ENCODE data around the gene ZIC5.

Gene ZIC5

GRCh38 chr13:99982036-99982730 is 10.6 kb upstream of the ZIC5 start:
- no peak for TF ChIP-seq CTCF (IDR thresholded peaks at IDR 0.05; ENCODE audit: insufficient read depth, low read depth, low read length, missing control alignments)
- no peak overlapping the region for H3K4me3 ChIP-seq (ENCODE audit: low read depth, low read length)
- peak; percentile 29 for DNase-seq (ENCODE audit: low read depth)

- no peak for DNase-seq (ENCODE audit: low read depth)
- TF ChIP-seq CTCF (IDR thresholded peaks at IDR 0.05; ENCODE audit: insufficient read depth, low read depth, low read length, missing control alignments), result no peak
- peak within 1 kb of the TSS; percentile 54 for H3K4me3 ChIP-seq (ENCODE audit: low read depth, low read length)
Measured at GRCh38 chr13:99981735-99982035, 10.1 kb upstream of the ZIC5 start, which contains the start of gene ZIC2. Gene ZIC2, plus strand, starts transcription at chr13:99981784. Its CDS starts 281 bp downstream, at chr13:99982065.

DNA sequence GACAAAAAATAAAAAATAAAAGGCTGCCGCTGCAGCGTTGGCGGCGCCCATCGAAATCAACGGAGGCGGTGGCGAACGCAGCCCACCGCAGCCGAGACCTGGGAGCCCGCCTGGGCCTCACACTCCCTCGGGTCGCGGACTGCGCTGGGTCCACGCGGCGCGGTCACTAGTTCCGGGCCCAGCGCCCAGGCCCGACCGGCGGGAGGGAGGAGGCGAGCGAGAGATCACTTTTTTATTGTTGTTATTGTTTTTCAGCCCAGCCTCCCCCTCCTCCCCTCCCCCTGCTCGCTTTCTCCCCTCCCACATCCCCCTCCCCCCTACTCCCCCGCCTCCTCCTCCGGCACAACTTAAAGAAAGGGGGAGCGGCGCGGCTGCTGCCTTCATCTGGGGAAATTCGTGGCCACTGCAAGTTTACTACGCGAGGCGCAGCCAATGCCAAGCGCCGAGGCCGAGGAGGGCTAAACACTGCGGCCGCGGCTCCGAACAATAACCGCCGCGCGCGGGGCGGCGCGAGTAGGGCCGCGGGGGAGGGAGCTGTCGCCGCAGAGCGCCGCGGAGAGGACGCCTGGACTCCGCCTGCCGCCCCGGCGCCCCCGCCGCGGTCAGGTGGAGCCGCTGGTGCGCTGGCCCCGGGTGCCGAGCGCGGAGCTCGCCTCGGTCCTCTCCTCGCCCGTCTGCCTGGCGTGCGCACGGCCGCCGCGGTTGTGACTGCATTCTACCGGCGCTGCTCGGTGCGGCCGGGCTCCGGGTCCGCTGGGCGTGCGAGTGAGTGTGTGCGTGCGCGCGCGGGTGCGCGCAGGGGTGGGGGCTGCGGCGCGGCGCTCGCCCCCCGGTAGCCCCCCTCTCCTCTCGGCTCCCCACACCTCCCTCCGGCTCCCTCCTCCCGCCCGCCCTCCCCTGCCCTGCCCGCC is 9.5 kb upstream of the ZIC5 start:
- no peak for TF ChIP-seq CTCF (IDR thresholded peaks at IDR 0.05; ENCODE audit: insufficient read depth, low read depth, low read length, missing control alignments)
- DNase-seq (ENCODE audit: low read depth), result peak; percentile 48
- peak overlapping the region; percentile 54 for H3K4me3 ChIP-seq (ENCODE audit: low read depth, low read length)

DNA sequence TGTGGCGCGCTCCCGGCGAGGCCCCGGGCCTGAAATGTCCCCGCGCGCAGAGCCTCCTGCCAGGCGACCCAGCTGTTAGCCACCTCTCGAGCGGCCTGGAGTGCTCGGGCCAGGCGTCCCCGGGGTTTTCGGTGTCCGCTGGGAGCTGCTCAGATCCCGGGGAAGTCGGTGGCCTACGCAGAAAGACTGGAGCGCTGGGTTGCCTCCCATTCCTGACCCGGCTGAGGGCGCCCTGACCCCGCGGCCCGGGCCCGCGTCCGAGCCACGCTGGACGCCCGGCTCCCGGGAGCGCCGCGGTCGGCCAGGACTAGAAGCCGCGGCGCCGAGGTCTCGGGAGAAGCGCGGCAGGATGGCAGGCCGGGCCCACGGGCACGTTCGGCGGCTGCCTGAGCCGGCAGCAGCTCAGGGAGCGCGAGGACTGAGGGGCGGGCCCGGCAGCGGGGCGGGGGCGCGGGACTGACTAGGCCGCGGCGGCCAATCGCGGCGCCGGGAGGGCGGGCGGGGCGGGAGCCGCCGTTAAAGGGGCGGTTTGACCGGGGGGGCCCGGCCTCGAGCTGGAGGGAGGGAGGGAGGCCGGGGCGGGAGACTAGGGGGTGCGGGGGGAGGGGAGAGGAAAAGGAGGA is 8.7 kb upstream of the ZIC5 start:
- peak; percentile 79 for DNase-seq (ENCODE audit: low read depth)
- peak overlapping the region; percentile 54 for H3K4me3 ChIP-seq (ENCODE audit: low read depth, low read length)
- TF ChIP-seq CTCF (IDR thresholded peaks at IDR 0.05; ENCODE audit: insufficient read depth, low read depth, low read length, missing control alignments), result no peak

GRCh38 chr13:99979453-99980200 is 8.1 kb upstream of the ZIC5 start:
- H3K4me3 ChIP-seq (ENCODE audit: low read depth, low read length), result peak overlapping the region; percentile 25; the same call in 1 of the 2 replicates
- DNase-seq (ENCODE audit: low read depth), result no peak
- no peak for TF ChIP-seq CTCF (IDR thresholded peaks at IDR 0.05; ENCODE audit: insufficient read depth, low read depth, low read length, missing control alignments)

GRCh38 chr13:99978799-99979452 is 7.4 kb upstream of the ZIC5 start:
- no peak for TF ChIP-seq CTCF (IDR thresholded peaks at IDR 0.05; ENCODE audit: insufficient read depth, low read depth, low read length, missing control alignments)
- no peak overlapping the region for H3K4me3 ChIP-seq (ENCODE audit: low read depth, low read length)
- no peak for DNase-seq (ENCODE audit: low read depth)
